Measurements from ENCODE around the gene ADGRG4. TPM values are rescaled to one million over a fixed set of nuclear protein-coding genes. Genes with fewer than 3 reads are reported as not detected.

The ADGRG4 gene
- total RNA-seq, 1 experiment from 2014 or later = not detected

DNA sequence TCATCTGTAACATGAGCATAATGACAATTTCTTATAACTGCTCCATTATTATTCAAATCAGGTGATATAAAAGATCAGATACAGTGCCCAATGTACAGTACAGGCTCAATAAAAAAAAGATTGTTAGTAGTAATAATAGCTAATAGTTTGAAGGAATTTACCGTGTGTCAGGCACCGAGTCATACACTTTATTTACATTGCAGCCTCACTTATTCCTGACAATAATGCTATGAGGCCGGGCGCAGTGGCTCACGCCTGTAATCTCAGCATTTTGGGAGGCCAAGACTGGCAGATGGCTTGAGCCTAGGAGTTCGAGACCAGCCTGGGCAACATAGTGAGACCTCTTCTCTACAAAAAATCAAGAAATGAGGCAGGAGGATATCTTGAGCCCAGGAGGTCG is 39.4 kb upstream of the ADGRG4 start:
- DNase-seq (ENCODE audit: low read depth, low spot score) (no peak), ATAC-seq (no peak)
- BruUV-seq (replicated peaks) = no TSS peak
- Histone ChIP-seq H3K4me3 (ENCODE audit: low read depth in 2 of 2, low read length in 2 of 2) (no peak overlapping the region), H3K36me3 (ENCODE audit: control insufficient read depth, insufficient read depth, low read length) (no peaks in the 10 kb centered on the region), H3K4me1 (ENCODE audit: control insufficient read depth, insufficient read depth, low read length) (no peaks in the 10 kb centered on the region), H3K27ac (ENCODE audit: low read length) (no peak overlapping the region), H3K27me3 (ENCODE audit: control insufficient read depth, insufficient read depth, low read length) (no peaks in the 10 kb centered on the region), H3K9me3 (ENCODE audit: control insufficient read depth, insufficient read depth, low read depth, low read length) (no peaks in the 10 kb centered on the region)
- intact Hi-C loops (cut with micrococcal nuclease; ENCODE audit: unreplicated experiment) = no loop called here
- TF ChIP-seq POLR2AphosphoS5 (IDR thresholded peaks at IDR 0.05; ENCODE audit: low read depth, low read length) (no peak), SIN3A (IDR thresholded peaks at IDR 0.05; ENCODE audit: borderline replicate concordance, insufficient read depth, low read depth, low read length) (no peak), TCF7L2 (IDR thresholded peaks at IDR 0.05; ENCODE audit: low read depth, low read length) (no peak)
- TF ChIP-seq, protein P1, sequence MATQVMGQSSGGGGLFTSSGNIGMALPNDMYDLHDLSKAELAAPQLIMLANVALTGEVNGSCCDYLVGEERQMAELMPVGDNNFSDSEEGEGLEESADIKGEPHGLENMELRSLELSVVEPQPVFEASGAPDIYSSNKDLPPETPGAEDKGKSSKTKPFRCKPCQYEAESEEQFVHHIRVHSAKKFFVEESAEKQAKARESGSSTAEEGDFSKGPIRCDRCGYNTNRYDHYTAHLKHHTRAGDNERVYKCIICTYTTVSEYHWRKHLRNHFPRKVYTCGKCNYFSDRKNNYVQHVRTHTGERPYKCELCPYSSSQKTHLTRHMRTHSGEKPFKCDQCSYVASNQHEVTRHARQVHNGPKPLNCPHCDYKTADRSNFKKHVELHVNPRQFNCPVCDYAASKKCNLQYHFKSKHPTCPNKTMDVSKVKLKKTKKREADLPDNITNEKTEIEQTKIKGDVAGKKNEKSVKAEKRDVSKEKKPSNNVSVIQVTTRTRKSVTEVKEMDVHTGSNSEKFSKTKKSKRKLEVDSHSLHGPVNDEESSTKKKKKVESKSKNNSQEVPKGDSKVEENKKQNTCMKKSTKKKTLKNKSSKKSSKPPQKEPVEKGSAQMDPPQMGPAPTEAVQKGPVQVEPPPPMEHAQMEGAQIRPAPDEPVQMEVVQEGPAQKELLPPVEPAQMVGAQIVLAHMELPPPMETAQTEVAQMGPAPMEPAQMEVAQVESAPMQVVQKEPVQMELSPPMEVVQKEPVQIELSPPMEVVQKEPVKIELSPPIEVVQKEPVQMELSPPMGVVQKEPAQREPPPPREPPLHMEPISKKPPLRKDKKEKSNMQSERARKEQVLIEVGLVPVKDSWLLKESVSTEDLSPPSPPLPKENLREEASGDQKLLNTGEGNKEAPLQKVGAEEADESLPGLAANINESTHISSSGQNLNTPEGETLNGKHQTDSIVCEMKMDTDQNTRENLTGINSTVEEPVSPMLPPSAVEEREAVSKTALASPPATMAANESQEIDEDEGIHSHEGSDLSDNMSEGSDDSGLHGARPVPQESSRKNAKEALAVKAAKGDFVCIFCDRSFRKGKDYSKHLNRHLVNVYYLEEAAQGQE (IDR thresholded peaks at IDR 0.05; ENCODE audit: insufficient read depth in 1 of 2, low read depth in 2 of 2, low read length in 1 of 2) = no peak
- TF ChIP-seq, protein P2, sequence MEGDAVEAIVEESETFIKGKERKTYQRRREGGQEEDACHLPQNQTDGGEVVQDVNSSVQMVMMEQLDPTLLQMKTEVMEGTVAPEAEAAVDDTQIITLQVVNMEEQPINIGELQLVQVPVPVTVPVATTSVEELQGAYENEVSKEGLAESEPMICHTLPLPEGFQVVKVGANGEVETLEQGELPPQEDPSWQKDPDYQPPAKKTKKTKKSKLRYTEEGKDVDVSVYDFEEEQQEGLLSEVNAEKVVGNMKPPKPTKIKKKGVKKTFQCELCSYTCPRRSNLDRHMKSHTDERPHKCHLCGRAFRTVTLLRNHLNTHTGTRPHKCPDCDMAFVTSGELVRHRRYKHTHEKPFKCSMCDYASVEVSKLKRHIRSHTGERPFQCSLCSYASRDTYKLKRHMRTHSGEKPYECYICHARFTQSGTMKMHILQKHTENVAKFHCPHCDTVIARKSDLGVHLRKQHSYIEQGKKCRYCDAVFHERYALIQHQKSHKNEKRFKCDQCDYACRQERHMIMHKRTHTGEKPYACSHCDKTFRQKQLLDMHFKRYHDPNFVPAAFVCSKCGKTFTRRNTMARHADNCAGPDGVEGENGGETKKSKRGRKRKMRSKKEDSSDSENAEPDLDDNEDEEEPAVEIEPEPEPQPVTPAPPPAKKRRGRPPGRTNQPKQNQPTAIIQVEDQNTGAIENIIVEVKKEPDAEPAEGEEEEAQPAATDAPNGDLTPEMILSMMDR (IDR thresholded peaks at IDR 0.05) = no peak
- ChIA-PET CTCF (no interaction called here), POLR2A (no interaction called here)
- in situ Hi-C loops (cut with HindIII; ENCODE audit: low pct_unique_long_range_greater_than_20kb, low sequenced_read_pairs) = no loop called here

DNA sequence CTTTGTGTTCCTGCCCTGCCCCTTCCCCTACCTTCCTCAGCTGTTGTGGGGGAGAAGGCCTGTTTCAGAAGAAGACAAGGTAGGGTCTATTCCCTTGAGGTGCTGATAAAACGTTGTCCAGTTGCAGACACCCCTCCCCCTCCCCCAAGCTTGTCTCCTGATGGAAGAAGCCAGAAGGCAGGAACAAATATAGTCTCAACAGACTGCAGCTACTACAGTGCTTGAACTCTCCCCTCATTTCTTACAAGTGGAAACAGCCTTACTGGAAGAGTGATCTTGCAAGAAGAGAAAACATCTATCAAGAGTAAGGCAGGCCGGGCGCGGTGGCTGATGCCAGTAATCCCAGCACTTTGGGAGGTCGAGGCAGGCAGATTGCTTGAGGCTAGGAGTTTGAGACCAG is 38.5 kb upstream of the ADGRG4 start:
- BruUV-seq (replicated peaks) = no TSS peak
- Histone ChIP-seq H3K36me3 (ENCODE audit: control insufficient read depth, insufficient read depth, low read length) (no peaks in the 10 kb centered on the region), H3K4me1 (ENCODE audit: control insufficient read depth, insufficient read depth, low read length) (no peaks in the 10 kb centered on the region), H3K27ac (ENCODE audit: low read length) (no peak overlapping the region), H3K27me3 (ENCODE audit: control insufficient read depth, insufficient read depth, low read length) (no peaks in the 10 kb centered on the region), H3K9me3 (ENCODE audit: control insufficient read depth, insufficient read depth, low read depth, low read length) (no peaks in the 10 kb centered on the region), H3K4me3 (ENCODE audit: low read depth in 2 of 2, low read length in 2 of 2) (no peak overlapping the region)
- intact Hi-C loops (cut with micrococcal nuclease; ENCODE audit: unreplicated experiment) (no loop called here), in situ Hi-C loops (cut with HindIII; ENCODE audit: low pct_unique_long_range_greater_than_20kb, low sequenced_read_pairs) (no loop called here)
- TF ChIP-seq, protein P2 (IDR thresholded peaks at IDR 0.05) = no peak
- TF ChIP-seq SIN3A (IDR thresholded peaks at IDR 0.05; ENCODE audit: borderline replicate concordance, insufficient read depth, low read depth, low read length) = no peak
- TF ChIP-seq TCF7L2 (IDR thresholded peaks at IDR 0.05; ENCODE audit: low read depth, low read length) = no peak
- no peak for TF ChIP-seq POLR2AphosphoS5 (IDR thresholded peaks at IDR 0.05; ENCODE audit: low read depth, low read length)
- POLR2A ChIA-PET = no interaction called here
- ATAC-seq (no peak), DNase-seq (ENCODE audit: low read depth, low spot score) (no peak)
- CTCF ChIA-PET = no interaction called here
